H4 (cell line): ENCODE results near the gene M1AP. TPM values are rescaled to one million over a fixed set of nuclear protein-coding genes. Genes with fewer than 3 reads are reported as not detected.

Experiments
- DNase-seq: peaks from one replicate; pipeline ENCODE4 v3.0.0-alpha.2; 2015; ENCODE audit warnings: low spot score
- total RNA-seq: library from RNA; depleted of rRNA; stranded (reverse); fragments of >200 nt; shearing (Covaris generic); gene quantifications from 2 replicates; pipeline ENCODE4 v1.2.3, GENCODE V29; 2014

The M1AP gene
- total RNA-seq, 1 experiment from 2014 or later = not detected

DNA sequence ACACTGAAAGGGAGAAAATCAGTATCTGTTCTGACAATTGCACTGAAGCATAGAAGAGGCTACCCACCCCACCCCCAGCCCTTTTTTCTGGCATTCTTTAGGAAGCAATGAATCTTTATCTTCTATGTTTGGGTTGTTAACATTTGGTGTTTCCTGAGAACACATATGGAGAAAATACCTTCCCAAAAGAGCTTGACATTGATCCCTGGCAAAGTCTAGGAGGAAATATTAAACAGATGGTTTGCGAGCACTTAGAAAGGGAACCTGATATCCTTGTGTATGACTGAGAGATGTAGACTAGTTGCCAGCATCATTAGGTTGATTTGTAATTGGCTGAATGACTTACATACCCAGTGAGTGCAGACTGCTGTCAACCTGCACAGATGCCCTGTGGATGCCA is 50.7 kb downstream of the M1AP start:
- no peak for DNase-seq

DNA sequence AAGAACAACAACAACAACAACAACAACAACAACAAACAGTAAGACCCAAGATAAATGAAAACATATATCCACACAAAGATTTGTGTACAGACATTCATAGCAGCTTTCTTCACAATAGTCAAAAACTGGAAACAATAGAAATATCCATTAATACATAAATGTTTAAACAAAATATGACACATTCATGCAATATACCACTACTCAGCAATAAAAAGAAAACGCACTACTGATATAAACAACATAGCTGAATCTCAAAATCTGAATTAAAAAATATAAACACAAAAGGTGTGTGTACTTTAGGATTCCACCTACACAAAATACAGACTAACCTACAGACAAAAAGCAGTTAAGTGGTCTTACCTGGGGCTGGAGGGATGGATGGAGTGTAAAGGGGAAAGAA is 51.5 kb downstream of the M1AP start:
- DNase-seq = no peak

DNA sequence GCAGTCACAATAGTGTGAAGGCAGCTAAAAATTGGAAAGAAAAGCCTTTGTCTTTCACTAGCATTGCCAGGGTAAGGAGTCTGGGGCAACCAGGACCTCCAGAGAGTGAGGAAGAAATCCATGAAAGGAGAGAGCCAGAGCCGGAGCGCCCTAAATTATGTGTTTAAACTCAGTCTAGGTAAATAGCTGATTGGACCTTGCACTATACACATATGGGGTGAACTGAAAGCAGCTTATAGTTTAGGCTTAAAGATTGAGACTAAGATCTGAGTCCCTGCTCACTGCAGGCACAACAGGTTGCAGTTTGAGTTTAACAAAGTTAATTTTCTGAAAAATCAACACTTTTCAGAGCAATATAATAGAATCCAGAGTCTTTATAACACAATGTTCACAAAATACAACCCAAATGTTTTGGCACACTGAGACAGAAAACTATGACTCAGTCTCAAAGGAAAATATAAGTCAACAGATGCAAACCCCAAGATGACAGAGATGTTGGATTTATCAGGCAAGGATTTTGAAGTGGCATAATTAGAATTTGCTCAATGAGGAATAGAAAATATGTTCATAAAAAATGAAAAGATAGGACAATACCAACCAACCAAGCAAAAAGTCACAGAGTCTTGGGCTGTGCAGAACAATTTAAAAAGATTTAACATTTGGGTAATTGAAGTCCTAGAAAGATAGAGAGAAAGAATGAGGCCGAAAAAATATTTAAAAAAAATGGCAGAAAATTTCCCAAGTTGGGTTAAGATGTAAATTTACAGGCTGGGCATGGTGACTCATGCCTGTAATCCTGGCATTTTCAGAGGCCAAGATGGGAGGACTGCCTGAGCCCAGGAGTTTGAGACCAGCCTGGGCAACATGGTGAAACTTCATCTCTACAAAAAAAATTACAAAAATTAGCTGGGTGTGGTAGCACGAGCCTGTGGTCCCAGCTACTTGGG is 54.0 kb downstream of the M1AP start:
- no peak for DNase-seq

DNA sequence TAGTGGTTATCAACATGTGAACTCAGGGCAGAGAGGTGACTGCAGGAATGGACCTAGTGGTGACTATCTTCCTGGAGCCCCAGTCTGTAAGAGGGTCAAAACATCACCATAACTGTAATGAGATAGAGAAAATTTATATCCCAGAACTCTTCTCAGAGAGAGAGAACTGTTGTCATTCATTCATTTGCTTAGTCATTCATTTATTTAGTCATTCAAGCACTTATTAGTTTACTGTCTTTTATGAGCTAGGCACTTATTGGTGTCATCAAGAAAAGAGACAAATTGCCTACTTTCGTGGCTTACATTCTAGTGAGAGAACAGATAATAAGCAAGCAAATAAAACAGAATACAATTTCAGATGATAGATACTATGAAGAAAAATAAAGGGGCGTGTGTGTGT is 59.5 kb downstream of the M1AP start:
- no peak for DNase-seq

DNA sequence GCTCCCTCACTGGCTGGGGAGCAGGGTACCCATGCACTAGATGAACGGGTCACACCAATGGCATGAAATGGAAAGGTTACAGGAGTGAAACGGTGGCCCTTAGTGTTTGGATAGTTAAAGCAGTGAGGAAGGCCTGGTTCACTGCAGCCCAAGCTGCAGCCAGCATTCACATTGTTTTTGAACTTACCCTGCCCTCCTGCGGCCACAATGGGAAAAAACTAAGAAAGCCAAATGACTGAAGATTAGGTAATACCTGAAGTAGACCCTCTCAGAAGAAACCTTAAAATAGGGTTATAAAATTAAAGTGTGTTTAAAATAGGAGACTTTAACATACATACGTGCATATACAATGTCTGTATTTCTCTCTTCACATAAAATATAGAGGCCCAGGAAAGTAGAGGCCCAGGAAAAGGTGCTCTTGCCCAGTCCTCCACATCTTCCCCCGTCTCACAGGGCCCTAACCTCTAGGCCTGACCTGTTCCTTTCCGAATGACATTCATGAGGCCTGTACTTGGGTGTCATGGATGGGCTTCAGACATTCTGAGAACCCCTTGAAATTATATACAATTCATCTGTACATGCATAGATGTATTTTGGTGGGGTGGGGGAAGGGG is 60.4 kb downstream of the M1AP start:
- DNase-seq = peak; percentile 65

DNA sequence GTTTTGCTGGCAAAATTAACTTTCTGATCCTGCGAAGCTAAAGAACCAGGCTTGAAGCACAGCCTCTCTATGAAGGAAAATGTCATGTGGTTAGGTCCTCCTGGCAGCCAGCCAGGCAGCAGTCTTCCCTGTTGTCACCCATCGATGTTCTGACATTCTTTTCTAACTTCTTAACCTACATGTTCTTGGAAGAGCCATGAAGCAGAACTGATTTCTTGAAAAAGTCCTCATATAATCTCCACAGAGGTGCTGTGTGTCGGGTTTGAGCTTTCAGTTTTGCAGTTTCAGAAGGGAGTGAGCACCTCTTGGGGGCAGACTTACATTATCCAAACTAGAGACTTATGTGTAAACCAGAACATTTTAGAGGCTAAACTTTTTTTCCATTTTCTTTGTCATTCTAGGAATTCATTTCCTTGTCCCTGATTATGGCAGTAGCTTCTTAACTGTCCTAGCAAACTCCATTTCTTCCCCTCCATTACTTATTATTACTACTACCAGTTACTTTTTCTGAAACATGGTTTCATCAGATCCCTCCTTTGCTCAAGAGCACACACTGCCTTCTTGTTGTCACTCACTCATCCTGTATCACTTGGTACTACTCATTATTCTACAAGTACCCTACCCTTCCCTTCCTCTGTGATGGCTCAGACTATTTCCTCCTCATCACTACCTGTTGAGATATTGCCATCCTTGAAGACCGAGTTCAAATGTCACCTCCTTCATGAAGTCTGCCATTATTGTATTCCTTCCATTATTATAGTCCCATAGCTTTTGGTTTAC is 62.5 kb downstream of the M1AP start:
- no peak for DNase-seq

DNA sequence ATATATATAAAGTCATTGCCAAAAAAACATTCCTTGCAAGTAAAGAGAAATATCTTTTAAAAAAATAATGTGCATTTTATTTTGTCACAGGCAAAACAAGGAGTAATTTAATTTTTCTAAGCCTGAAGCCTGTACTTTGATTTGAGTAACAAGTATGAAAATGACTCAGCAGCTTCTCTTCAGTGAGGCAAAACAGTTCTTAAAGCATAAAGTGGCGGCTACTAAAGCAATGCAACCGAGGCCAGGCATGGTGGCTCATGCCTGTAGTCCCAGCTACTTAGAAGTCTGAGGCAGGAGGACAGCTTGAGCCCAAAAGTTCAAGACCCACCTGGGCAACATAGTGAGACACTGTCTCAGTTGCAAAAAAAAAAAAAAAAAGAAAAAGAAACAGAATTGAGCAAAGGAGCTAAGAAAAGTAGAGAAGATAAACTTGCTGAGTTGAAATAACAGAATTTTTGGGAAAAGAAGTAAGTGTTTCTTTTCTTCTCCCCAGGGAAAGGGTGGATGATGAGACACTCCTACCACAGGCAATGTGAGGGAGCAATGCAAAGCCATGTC is 64.0 kb downstream of the M1AP start:
- no peak for DNase-seq

DNA sequence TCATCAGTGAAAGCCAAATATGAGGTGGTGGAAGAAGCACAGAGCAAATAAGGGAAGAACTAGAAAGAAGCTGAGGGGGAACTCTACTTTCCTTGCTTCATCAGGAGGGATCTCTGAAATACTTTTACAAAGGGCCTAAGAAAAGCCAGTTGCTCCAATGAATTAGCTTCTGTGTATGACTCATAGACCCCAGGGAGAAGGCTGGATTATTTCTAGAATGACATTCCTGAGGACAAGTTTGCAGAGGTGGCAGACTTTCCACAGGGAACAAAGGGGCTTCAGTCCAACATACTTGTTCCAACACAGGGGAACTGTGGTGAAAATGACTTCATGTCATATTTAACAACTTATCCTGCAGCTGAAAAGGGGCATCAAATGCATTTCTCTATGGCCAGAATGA is 64.6 kb downstream of the M1AP start:
- peak; percentile 60 for DNase-seq

DNA sequence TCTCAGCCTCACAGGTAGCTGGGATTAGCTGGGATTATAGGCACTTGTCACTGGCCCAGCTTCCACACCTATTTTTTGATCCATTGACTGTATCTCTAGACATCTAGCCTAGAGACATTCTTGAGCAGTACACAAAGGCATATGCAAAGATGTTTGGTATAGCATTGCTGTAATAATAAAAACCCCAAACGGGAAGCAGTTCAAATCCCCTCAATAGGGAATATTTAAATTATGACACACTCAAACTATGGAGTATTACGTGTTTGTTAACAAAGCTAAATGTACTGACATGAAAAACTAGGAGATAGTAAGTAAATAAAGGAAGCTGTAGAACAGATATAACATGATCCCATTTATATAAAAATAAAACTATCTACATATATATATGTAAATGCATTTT is 65.9 kb downstream of the M1AP start:
- DNase-seq = no peak

DNA sequence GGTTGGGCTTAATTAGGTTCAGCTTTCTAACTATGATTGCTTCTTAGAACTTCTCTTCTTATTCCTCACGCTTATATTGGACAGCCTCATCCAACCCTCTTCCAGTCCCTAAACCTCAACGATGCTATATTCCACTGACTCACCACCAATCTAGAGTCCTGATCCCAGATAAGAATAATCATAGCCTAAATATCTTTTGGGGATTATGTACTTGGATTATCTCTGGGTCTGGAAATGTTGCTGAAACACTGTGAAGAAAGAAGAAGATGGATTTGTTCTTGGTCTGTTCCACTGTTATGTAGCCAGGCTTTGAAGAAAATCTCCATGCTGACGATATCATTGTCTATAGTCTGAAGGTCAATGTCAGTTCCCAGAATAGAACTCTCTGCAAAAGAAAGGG is 66.7 kb downstream of the M1AP start:
- DNase-seq = no peak

DNA sequence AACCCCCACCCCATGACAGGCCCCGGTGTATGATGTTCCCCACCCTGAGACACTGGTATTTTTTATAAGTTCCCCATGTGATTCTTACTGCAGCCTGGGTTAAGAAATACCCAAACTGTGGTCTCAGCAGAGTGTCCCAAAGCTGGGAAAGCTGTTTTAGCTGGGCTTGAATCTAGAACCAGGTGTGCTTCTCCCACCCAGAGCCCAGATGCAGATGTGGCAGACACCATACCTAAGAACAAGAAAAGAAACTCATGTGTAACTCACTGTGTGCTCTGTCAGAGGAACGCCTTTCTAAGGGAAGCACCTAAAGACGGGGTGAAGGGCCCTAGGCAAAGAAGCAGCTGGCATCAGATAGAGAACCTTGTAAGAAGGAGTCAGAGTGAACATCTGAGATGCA is 69.7 kb downstream of the M1AP start:
- DNase-seq = no peak

DNA sequence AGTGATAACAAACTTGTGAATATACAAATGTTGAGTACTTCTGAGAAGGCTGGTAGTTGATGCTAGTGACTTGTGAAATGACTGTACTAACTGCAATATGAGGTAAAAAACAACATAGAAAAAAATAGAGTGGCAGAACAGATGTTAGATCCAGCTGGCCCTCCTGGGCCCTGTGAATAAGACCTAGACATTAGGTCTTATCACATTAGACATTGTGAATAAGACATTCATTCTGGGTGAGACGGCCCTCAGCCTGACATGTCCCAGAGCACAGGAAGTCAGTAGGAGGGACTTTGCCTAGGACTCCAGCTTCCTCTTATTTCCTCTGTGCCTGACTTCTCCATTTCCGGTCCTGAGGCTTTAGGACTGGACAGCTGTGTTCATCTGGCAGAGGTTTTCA is 70.7 kb downstream of the M1AP start:
- DNase-seq = no peak

DNA sequence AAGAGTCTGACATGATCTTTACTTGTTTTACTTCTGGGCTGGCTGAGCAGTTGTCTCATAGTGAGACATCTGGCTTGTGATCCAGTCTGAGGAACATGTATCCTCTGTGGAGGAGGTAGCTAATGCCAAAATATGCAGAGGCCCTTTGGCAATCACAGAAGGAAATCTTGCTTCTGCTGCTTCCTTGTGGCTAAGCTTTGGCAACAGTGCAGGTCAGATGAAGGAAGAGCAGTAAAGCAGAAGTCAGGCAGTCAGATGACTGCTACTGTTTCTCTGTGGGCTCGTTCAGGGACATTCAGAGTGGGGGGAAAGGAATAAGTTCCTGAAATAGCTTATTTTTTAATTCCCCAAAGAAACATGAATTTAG is 71.3 kb downstream of the M1AP start:
- no peak for DNase-seq

DNA sequence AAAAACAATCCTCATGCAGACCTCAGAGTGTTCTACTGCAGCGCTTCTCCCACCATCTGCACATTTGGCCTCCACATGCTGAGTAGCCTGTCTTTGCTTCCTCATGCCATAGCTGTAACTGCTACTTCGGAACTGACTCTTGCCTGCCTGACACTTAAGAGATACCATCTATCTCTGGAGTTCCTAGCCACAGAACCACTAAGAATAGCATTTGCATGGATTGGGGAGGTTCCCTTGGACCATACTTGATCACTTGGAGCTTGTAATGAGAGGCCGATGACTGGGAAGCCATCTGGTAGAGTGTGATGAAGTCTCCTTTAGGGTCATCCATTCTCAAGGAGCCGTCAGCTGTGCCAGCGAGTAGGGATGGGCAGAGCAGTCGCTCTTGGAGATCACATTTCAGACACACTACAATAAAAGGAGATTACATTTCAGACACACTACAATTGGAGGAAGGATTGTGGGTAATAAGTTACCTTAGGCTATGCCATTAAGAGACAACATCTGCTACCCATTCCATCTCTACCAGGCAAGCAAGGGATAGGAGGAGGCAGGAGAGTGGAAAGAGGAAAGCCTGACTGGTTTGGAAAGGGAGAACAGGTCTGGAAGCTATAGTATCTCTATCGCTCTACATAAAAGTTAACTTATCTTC is 71.8 kb downstream of the M1AP start:
- no peak for DNase-seq

DNA sequence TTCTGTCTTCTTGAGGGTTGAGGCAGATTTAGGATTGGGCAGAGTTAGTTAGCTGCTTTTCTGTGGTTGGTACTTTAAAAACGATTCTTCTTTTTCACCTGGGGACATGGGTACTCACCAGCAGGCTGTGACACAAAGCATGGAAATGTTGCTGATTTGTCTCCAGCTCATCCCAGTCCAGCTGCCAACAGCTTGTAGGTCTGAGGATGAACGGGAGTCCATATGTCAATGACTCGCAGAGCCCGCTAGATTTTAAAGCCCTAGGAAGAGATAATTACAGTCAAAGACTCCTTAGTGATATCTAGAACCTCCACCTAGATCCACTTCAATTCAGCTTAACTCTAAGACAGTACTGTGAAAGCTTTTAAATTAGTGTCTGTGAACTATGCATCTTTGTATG is 72.8 kb downstream of the M1AP start:
- DNase-seq = no peak

DNA sequence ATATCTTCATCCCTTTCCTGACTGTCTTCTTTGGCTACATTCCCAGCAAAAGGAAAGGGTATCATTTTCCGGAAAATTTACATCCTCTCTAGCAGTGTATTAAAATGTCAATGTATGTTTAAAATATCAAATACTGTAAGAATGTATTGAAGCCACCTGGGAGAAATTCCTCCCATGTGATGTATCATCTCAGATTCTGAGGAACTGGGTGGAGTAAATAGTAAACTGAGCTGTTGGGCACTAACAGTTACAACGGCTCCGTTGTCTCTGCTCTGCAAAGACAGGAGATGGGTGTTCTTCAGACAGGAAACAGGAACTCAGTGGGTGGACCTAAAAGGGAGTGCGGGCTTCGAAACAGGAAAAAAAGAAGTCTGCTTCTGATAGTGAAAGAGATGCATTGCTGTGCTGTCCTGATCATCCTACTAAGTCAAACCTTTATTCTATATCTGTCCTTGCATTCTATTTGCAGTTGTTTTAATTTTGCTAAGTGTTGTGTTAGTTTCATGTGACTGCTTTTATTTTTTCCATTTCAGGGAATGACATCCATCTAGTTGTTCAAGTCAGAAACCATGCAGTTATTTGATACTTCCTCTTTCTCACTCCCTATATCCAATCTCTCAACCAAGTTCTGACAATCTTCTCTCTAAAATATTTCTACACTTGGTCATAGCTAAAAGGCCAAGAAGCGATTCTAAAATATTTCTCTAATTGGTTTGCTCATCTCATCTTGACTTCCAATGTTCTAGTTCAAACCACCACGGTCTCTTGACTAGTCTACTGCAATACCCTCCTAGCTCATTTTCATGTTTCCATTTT is 74.2 kb downstream of the M1AP start:
- DNase-seq = no peak

DNA sequence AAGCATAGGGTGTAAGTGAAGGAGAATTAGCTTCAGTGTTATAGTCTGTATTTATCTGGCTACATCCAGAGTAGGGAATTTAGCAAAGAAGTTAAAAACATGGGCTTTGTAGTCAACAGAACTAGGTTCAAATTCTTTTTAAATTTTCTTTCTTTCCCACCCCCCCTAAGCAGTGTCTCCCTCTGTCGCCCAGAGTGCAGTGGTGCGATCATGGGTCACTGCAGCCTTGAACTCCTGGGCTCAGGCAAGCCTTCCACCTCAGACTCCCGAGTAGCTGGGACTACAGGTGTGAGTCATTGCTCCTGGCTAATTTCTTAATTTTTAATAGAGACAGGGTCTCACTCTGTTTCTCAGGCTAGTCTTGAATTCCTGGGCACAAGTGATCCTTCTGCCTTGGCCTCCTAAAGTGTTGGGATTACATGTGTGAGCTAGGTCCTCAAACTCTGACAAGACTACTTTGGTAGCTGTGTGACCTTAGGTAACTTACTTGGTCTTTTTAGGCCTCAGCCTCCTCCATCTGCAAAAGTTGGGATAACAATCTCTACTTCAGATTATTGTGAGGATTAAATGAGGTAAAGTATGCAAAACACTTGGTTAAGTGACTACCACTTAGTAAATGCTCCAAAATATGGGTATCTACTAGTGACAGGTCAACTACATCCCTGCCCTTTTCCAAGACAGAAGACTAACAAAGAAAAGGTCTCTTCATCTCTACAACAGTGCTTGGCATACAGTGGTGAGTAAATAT is 75.8 kb downstream of the M1AP start:
- no peak for DNase-seq

DNA sequence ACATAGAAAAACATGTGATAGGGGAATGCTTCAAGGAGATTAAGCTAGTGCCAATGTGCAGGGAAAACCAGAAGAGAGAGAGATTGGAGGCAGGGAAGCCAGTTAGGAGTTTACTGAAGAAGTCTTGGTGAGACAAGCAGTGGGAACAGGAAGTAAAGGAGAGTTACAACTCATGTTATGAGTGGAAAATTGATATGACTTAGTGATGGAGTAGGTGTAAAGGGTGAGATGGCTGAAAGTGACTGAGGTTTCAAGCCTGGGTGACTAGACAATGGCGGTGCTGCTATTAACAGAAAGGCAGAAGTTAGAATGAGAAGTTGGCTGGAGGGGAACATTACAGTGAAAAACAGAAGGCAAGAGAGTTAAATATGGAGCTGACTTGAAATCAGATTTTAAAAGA is 77.1 kb downstream of the M1AP start:
- no peak for DNase-seq

DNA sequence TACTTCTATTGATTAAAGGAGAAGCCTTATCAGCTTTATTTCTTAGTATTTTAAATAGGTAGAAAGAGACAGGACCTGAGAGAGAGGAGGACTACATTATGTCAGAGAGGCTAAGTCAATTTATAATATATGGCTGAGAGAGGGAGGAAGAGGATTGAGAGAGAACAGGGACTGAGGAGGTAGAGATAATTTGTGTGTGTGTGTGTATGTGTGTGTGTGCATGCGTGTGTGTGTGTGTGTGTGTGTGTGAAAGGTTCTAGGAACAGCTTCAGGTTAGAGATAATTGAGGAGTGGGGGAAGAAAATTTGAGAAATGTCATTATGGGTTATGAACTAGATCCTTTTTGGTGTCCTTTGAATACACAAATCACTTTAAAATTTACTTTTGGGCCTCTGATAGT is 78.4 kb downstream of the M1AP start:
- no peak for DNase-seq

DNA sequence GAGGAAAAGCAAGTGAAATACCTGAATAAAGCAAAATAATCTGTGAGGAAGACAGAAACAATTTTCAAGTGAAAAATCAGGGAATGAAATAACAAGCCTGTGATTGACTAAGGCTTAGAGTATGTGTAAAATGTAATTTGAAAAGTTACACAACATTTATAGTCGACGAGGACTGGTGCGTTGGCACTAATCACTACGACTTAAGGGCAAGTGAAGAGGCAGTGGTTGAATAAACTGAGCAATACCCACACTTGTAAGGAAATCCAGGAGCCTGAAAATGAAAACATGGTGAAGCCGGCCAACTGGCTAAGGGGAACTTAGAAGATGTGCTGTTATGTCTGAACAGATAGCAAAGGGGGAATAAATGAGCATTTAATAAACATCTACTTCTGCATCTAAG is 80.2 kb downstream of the M1AP start:
- DNase-seq = peak; percentile 44
